ENCODE results near the gene RAB40A. TPM values are rescaled to one million over a fixed set of nuclear protein-coding genes. Genes with fewer than 3 reads are reported as not detected.

RAB40A gene
- total and polyA plus RNA-seq, 9 of the 15 experiments (the other 6 are each of a cell fraction or from before 2014, with no cell fraction given) = 0.07 to 0.15 (median 0.10) TPM; not detected in 3

GRCh38 chrX:103467887-103468286, 51.4 kb downstream of the RAB40A start (continued):
- TF ChIP-seq CUX1 (CRISPR knock-in tag; IDR thresholded peaks at IDR 0.05) = no peak
- no peak for TF ChIP-seq HNRNPL (IDR thresholded peaks at IDR 0.05; ENCODE audit: low read depth, low read length)
- peak; percentile 70 for TF ChIP-seq CBFA2T2 (conservative IDR thresholded peaks at IDR 0.05)
- no peak for TF ChIP-seq TBP (optimal IDR thresholded peaks at IDR 0.05; ENCODE audit: low read depth, low read length)
- peak; percentile 81 for TF ChIP-seq CBFA2T3 (IDR thresholded peaks at IDR 0.05)
- no peak for TF ChIP-seq MAZ (CRISPR knock-in tag; conservative IDR thresholded peaks at IDR 0.05 in 1 of 2, IDR thresholded peaks at IDR 0.05 in 1 of 2)
- TF ChIP-seq MCM7 (IDR thresholded peaks at IDR 0.05) = no peak
- no peak for TF ChIP-seq ZFP36 (IDR thresholded peaks at IDR 0.05; ENCODE audit: low read depth, low read length, partially characterized antibody)
- no peak for TF ChIP-seq STAG1 (CRISPR knock-in tag; IDR thresholded peaks at IDR 0.05; ENCODE audit: borderline replicate concordance)
- TF ChIP-seq ELK3 (CRISPR knock-in tag; IDR thresholded peaks at IDR 0.05) = no peak
- TF ChIP-seq PRDM10 (IDR thresholded peaks at IDR 0.05; ENCODE audit: partially characterized antibody) = peak; percentile 81
- TF ChIP-seq C11orf30 (IDR thresholded peaks at IDR 0.05; ENCODE audit: low read depth) = no peak
- no peak for TF ChIP-seq NR4A1 (CRISPR knock-in tag; IDR thresholded peaks at IDR 0.05)
- TF ChIP-seq NR4A1 (tag; IDR thresholded peaks at IDR 0.05) = no peak
- no peak for TF ChIP-seq PPARD (CRISPR knock-in tag; IDR thresholded peaks at IDR 0.05)
- TF ChIP-seq ZFP1 (CRISPR knock-in tag; IDR thresholded peaks at IDR 0.05) = no peak
- TF ChIP-seq ZNF586 (CRISPR knock-in tag; conservative IDR thresholded peaks at IDR 0.05) = no peak
- no peak for TF ChIP-seq ZNF717 (CRISPR knock-in tag; IDR thresholded peaks at IDR 0.05)

Measured in K562 (cell line).